H9 (cell line): ENCODE data around the gene CDHR2. TPM values are rescaled to one million over a fixed set of nuclear protein-coding genes. Genes with fewer than 3 reads are reported as not detected.
A peak's percentile ranks its signal among the peaks of the same experiment; 100 is the strongest.

ENCODE experiments used
- DNase-seq: peaks from one replicate; pipeline ENCODE4 v3.0.0-alpha.2; 2017
- H2AFZ ChIP-seq: one replicate; pipeline ENCODE4 v1.6.1; 2013; ENCODE audit warnings: mild to moderate bottlenecking, low read length, control low read depth, moderate library complexity
- H2AK5ac ChIP-seq: 2 replicates; pipeline ENCODE4 v1.6.1; 2013; ENCODE audit warnings: low read length, control low read depth, mixed read lengths; ENCODE audit not compliant: insufficient read length
- H2BK120ac ChIP-seq: one replicate; pipeline ENCODE4 v1.6.1; 2013; ENCODE audit warnings: low read depth, mild to moderate bottlenecking, low read length, control low read depth, inconsistent platforms; ENCODE audit not compliant: poor library complexity, severe bottlenecking
- H2BK12ac ChIP-seq: 2 replicates; pipeline ENCODE4 v1.6.1; 2013; ENCODE audit warnings: low read length, control low read depth, mixed read lengths, low read depth; ENCODE audit not compliant: insufficient read length
- H2BK15ac ChIP-seq: 2 replicates; pipeline ENCODE4 v1.6.1; 2013; ENCODE audit warnings: low read depth, low read length, control low read depth
- H2BK20ac ChIP-seq: one replicate; pipeline ENCODE4 v1.6.1; 2013; ENCODE audit warnings: low read depth, mild to moderate bottlenecking, low read length, control low read depth, inconsistent platforms; ENCODE audit not compliant: poor library complexity, severe bottlenecking
- H2BK5ac ChIP-seq: 2 replicates; pipeline ENCODE4 v1.6.1; 2013; ENCODE audit warnings: low read length, control low read depth, mixed read lengths; ENCODE audit not compliant: insufficient read length
- H3K14ac ChIP-seq: 2 replicates; pipeline ENCODE4 v1.6.1; 2013; ENCODE audit warnings: low read length, control low read depth; ENCODE audit not compliant: insufficient read depth
- H3K18ac ChIP-seq: 2 replicates; pipeline ENCODE4 v1.6.1; 2013; ENCODE audit warnings: low read depth, mild to moderate bottlenecking, mixed read lengths, low read length, control low read depth; ENCODE audit not compliant: insufficient read length
- H3K23ac ChIP-seq: 2 replicates; pipeline ENCODE4 v1.6.1; 2013; ENCODE audit warnings: low read length, control low read depth, mixed read lengths, low read depth; ENCODE audit not compliant: insufficient read length
- H3K23me2 ChIP-seq: 2 replicates; pipeline ENCODE4 v1.6.1; 2013; ENCODE audit warnings: low read depth, mild to moderate bottlenecking, mixed read lengths, low read length, control low read depth; ENCODE audit not compliant: insufficient read length, poor library complexity, severe bottlenecking
- H3K27ac ChIP-seq: 2 replicates; pipeline ENCODE4 v1.5.1; 2013; ENCODE audit warnings: low read length, control low read depth, mixed read lengths, low read depth; ENCODE audit not compliant: insufficient read length
- H3K27me3 ChIP-seq: 2 replicates; pipeline ENCODE4 v1.6.1; 2013; ENCODE audit warnings: low read length, control low read depth, inconsistent platforms; ENCODE audit not compliant: insufficient read depth
- H3K4ac ChIP-seq: 2 replicates; pipeline ENCODE4 v1.6.1; 2013; ENCODE audit warnings: low read depth, mild to moderate bottlenecking, control low read depth, inconsistent platforms, low read length, moderate library complexity
- H3K4me1 ChIP-seq: 2 replicates; pipeline ENCODE4 v1.6.1; 2013; ENCODE audit warnings: low read length, control low read depth, inconsistent platforms; ENCODE audit not compliant: insufficient read depth
- H3K4me2 ChIP-seq: 2 replicates; pipeline ENCODE4 v1.6.1; 2013; ENCODE audit warnings: low read length, control low read depth, mixed read lengths; ENCODE audit not compliant: insufficient read length, insufficient read depth
- H3K56ac ChIP-seq: 2 replicates; pipeline ENCODE4 v1.6.1; 2013; ENCODE audit warnings: low read depth, mild to moderate bottlenecking, mixed read lengths, low read length, control low read depth; ENCODE audit not compliant: insufficient read length
- H3K79me1 ChIP-seq: 2 replicates; pipeline ENCODE4 v1.6.1; 2013; ENCODE audit warnings: low read depth, mild to moderate bottlenecking, moderate library complexity, low read length, control low read depth, inconsistent platforms; ENCODE audit not compliant: insufficient read depth, poor library complexity, severe bottlenecking
- H3K79me2 ChIP-seq: 2 replicates; pipeline ENCODE4 v1.6.1; 2013; ENCODE audit warnings: low read length, control low read depth, inconsistent platforms; ENCODE audit not compliant: insufficient read depth
- H3K9ac ChIP-seq: 2 replicates; pipeline ENCODE4 v1.6.1; 2013; ENCODE audit warnings: low read length, control low read depth, mixed read lengths; ENCODE audit not compliant: insufficient read length; ENCODE audit errors: extremely low read depth
- H3K9me3 ChIP-seq: one replicate; pipeline ENCODE4 v1.6.1; 2013; ENCODE audit warnings: low read depth, low read length, inconsistent platforms; ENCODE audit not compliant: control insufficient read depth
- H3T11ph ChIP-seq: one replicate; pipeline ENCODE4 v1.6.1; 2013; ENCODE audit warnings: mild to moderate bottlenecking, low read length, control low read depth, inconsistent platforms
- H4K20me1 ChIP-seq: one replicate; pipeline ENCODE4 v1.6.1; 2013; ENCODE audit not compliant: control insufficient read depth, insufficient read length, insufficient read depth
- H4K5ac ChIP-seq: 2 replicates; pipeline ENCODE4 v1.6.1; 2013; ENCODE audit warnings: low read depth, mild to moderate bottlenecking, mixed read lengths, low read length, control low read depth; ENCODE audit not compliant: insufficient read length
- H4K8ac ChIP-seq: replicated peaks from 2 replicates; pipeline ENCODE4 v1.6.1; 2013; ENCODE audit warnings: low read length, control low read depth, mixed read lengths, low read depth; ENCODE audit not compliant: insufficient read length
- H4K91ac ChIP-seq: 2 replicates; pipeline ENCODE4 v1.6.1; 2013; ENCODE audit warnings: low read depth, mild to moderate bottlenecking, moderate library complexity, mixed read lengths, low read length, control low read depth; ENCODE audit not compliant: insufficient read length
- H3K27ac Mint-ChIP-seq, 3 experiments: 2 replicates in 2 of 3; 3 replicates in 1 of 3; pipeline ENCODE4 v1.8.0; 2020 to 2021; ENCODE audit warnings: mixed read lengths in 3 of 3, mild to moderate bottlenecking in 1 of 3, moderate library complexity in 1 of 3
- H3K27me3 Mint-ChIP-seq: 2 replicates; pipeline ENCODE4 v1.8.0; 2021; ENCODE audit warnings: low read depth, mild to moderate bottlenecking, moderate library complexity, mixed read lengths
- H3K36me3 Mint-ChIP-seq, 3 experiments: 2 replicates in 2 of 3; 3 replicates in 1 of 3; pipeline ENCODE4 v1.8.0; 2020 to 2021; ENCODE audit warnings: low read depth in 3 of 3, mixed read lengths in 3 of 3; ENCODE audit not compliant: insufficient read depth in 1 of 3
- H3K4me1 Mint-ChIP-seq, 2 experiments: 2 replicates each; pipeline ENCODE4 v1.8.0; 2020; ENCODE audit warnings: mixed read lengths in 2 of 2
- H3K4me3 Mint-ChIP-seq, 2 experiments: 2 replicates in 1 of 2; 3 replicates in 1 of 2; pipeline ENCODE4 v1.8.0; 2020 to 2021; ENCODE audit warnings: mild to moderate bottlenecking in 2 of 2, mixed read lengths in 2 of 2, moderate library complexity in 1 of 2
- H3K9me3 Mint-ChIP-seq, 2 experiments: 2 replicates in 1 of 2; 3 replicates in 1 of 2; pipeline ENCODE4 v1.8.0; 2020; ENCODE audit warnings: mild to moderate bottlenecking in 2 of 2, mixed read lengths in 2 of 2, moderate library complexity in 1 of 2
- WGBS: extraction: QIAGEN DNeasy Blood & Tissue Kit; methylation state at CpG from one replicate; pipeline ENCODE4 v1.1.7; 2013; ENCODE audit warnings: missing lambda C conversion rate, low lambda C conversion rate, mixed read lengths; ENCODE audit not compliant: insufficient read length; ENCODE audit errors: extremely low coverage; 5-methylcytosine and 5-hydroxymethylcytosine counted together
- total RNA-seq: library from RNA; stranded (reverse); gene quantifications from 2 replicates; pipeline ENCODE4 v1.2.1, GENCODE V29; 2021
- TF ChIP-seq, protein P1 (sequence below): fragments of 200-600 bp; sonication (generic); conservative IDR thresholded peaks from 3 replicates; pipeline ENCODE4 v1.8.0; 2021; ENCODE audit warnings: antibody characterized with exemption, mild to moderate bottlenecking

Gene CDHR2
- total RNA-seq, 1 experiment from 2014 or later = 0.90 TPM

DNA sequence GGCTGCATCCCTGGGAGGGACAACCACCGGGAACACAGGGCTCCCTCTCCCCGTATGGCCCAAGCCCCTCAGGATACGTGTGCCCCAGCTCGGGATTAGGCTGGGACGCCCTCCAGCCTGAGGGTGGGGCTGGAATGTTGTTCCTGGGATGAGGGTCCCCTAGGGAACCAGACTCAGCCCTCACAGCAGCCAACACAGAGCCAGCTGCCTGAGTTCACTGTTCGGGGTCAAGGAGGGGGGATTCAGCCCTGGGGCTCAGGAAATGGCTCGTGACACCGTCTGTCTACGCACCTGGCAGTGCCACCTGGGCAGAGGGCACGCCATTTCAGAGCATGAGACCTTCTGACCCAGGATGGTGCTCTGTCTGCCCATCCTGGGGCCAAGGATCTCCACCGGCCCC is 20.8 kb upstream of the CDHR2 start:
- H3K4me2 ChIP-seq = no peak overlapping the region
- no peak overlapping the region for H4K5ac ChIP-seq
- no peak overlapping the region for H2BK5ac ChIP-seq
- H3T11ph ChIP-seq = no peak overlapping the region
- no peak overlapping the region for H2AFZ ChIP-seq
- H3K79me2 ChIP-seq = peaks cover 7% of the 10 kb centered on the region; the same call in 1 of the 2 replicates
- H3K9me3 ChIP-seq = no peaks in the 10 kb centered on the region
- Mint-ChIP-seq H3K4me1 (peaks cover 1 to 2% of the 10 kb centered on the region in 2 experiments; a peak in 3 of 4 replicates), H3K4me3 (no peak overlapping the region), H3K9me3 (no peaks in the 10 kb centered on the region), H3K27ac (0 out of 7 replicates have a peak overlapping the region, but pooled peaks of 1 of the 3 experiments have one; percentile 63), H3K27me3 (no peaks in the 10 kb centered on the region), H3K36me3 (peaks cover 17 to 54% (median 48%) of the 10 kb centered on the region in 3 experiments; a peak in 6 of 7 replicates)
- no peak overlapping the region for H3K56ac ChIP-seq
- no peak overlapping the region for H3K9ac ChIP-seq
- H2BK20ac ChIP-seq = no peak overlapping the region
- H2BK12ac ChIP-seq = no peak overlapping the region
- no peak overlapping the region for H2BK120ac ChIP-seq
- no peak for DNase-seq
- H3K23ac ChIP-seq = no peak overlapping the region
- H3K4me1 ChIP-seq = no peaks in the 10 kb centered on the region
- no peak overlapping the region for H3K27ac ChIP-seq
- WGBS = no CpG with 5 or more reads among the region's 11 CpGs
- peaks cover 3% of the 10 kb centered on the region for H3K79me1 ChIP-seq
- no peak overlapping the region for H3K4ac ChIP-seq
- H2BK15ac ChIP-seq = no peak overlapping the region
- no peaks in the 10 kb centered on the region for H3K27me3 ChIP-seq
- H2AK5ac ChIP-seq = no peak overlapping the region
- H4K8ac ChIP-seq = no peak overlapping the region
- TF ChIP-seq, protein P1, sequence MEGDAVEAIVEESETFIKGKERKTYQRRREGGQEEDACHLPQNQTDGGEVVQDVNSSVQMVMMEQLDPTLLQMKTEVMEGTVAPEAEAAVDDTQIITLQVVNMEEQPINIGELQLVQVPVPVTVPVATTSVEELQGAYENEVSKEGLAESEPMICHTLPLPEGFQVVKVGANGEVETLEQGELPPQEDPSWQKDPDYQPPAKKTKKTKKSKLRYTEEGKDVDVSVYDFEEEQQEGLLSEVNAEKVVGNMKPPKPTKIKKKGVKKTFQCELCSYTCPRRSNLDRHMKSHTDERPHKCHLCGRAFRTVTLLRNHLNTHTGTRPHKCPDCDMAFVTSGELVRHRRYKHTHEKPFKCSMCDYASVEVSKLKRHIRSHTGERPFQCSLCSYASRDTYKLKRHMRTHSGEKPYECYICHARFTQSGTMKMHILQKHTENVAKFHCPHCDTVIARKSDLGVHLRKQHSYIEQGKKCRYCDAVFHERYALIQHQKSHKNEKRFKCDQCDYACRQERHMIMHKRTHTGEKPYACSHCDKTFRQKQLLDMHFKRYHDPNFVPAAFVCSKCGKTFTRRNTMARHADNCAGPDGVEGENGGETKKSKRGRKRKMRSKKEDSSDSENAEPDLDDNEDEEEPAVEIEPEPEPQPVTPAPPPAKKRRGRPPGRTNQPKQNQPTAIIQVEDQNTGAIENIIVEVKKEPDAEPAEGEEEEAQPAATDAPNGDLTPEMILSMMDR = no peak
- no peak overlapping the region for H4K91ac ChIP-seq
- H4K20me1 ChIP-seq = no peaks in the 10 kb centered on the region
- no peak overlapping the region for H3K18ac ChIP-seq
- H3K23me2 ChIP-seq = no peaks in the 10 kb centered on the region
- H3K14ac ChIP-seq = no peak overlapping the region
